HFF-Myc (cell line): Measurements from ENCODE around the gene AREL1.

Experiments
- DNase-seq: peaks from one replicate; pipeline ENCODE4 v3.0.0-alpha.2; 2011; ENCODE audit warnings: low read depth; ENCODE audit errors: extremely low read depth
- H3K4me3 ChIP-seq: replicated peaks from 2 replicates; pipeline ENCODE4 v1.5.1; 2011; ENCODE audit warnings: low read depth, mild to moderate bottlenecking, control low read depth, low read length
- CTCF ChIP-seq: IDR thresholded peaks from 2 replicates; pipeline ENCODE4 v1.5.1; 2012; ENCODE audit warnings: mild to moderate bottlenecking, low read depth, low read length, control low read depth; ENCODE audit errors: missing control alignments

AREL1 gene

GRCh38 chr14:74655599-74656395, 57.1 kb downstream of the AREL1 start:
- no peak for DNase-seq
- no peak overlapping the region for H3K4me3 ChIP-seq
- TF ChIP-seq CTCF, result no peak

- no peak for TF ChIP-seq CTCF
- DNase-seq, result no peak
- H3K4me3 ChIP-seq, result no peak overlapping the region
Measured at GRCh38 chr14:74654931-74655330, 57.9 kb downstream of the AREL1 start.

GRCh38 chr14:74653386-74654138, 59.3 kb downstream of the AREL1 start:
- peak; percentile 81 for DNase-seq
- no peak for TF ChIP-seq CTCF

GRCh38 chr14:74652541-74652940, 60.3 kb downstream of the AREL1 start:
- TF ChIP-seq CTCF, result no peak
- no peak for DNase-seq
- no peak overlapping the region for H3K4me3 ChIP-seq

More at GRCh38 chr14:74653386-74654138, 59.3 kb downstream of the AREL1 start:
- no peak overlapping the region for H3K4me3 ChIP-seq

GRCh38 chr14:74650927-74651686, 61.8 kb downstream of the AREL1 start:
- TF ChIP-seq CTCF, result no peak
- no peak overlapping the region for H3K4me3 ChIP-seq
- DNase-seq, result no peak

GRCh38 chr14:74649673-74650072, 63.2 kb downstream of the AREL1 start:
- H3K4me3 ChIP-seq, result no peak overlapping the region
- no peak for DNase-seq
- TF ChIP-seq CTCF, result no peak
